Stomach smooth muscle (tissue), 2 donors: Measurements from ENCODE around the gene PWP2.
"Not testable (repeated sequence)": the region's sequence is repeated elsewhere in the genome, so short reads cannot be mapped to it uniquely, and the experiment has no call there.

ENCODE experiments used
- H3K27ac ChIP-seq: one replicate; pipeline ENCODE4 v1.7.0; 2013; ENCODE audit warnings: mild to moderate bottlenecking, low read length, inconsistent platforms
- H3K27me3 ChIP-seq, 2 donors: one replicate each; pipeline ENCODE4 v1.7.0; 2013; ENCODE audit warnings: low read length in 2 of 2; ENCODE audit not compliant: insufficient read depth in 2 of 2, control insufficient read depth in 1 of 2
- H3K36me3 ChIP-seq, 2 donors: one replicate each; pipeline ENCODE4 v1.7.0; 2013; ENCODE audit warnings: low read length in 2 of 2; ENCODE audit not compliant: control insufficient read depth in 2 of 2, insufficient read depth in 2 of 2
- H3K4me1 ChIP-seq: one replicate; pipeline ENCODE4 v1.7.0; 2013; ENCODE audit warnings: low read length; ENCODE audit not compliant: control insufficient read depth, insufficient read depth
- H3K4me3 ChIP-seq, 2 donors: one replicate each; pipeline ENCODE4 v1.7.0; 2013; ENCODE audit warnings: low read length in 2 of 2
- H3K9ac ChIP-seq, 2 donors: one replicate each; pipeline ENCODE4 v1.7.0; 2013; ENCODE audit warnings: low read length in 2 of 2, mild to moderate bottlenecking in 1 of 2
- H3K9me3 ChIP-seq, 2 donors: one replicate each; pipeline ENCODE4 v1.7.0; 2013; ENCODE audit warnings: low read length in 2 of 2; ENCODE audit not compliant: control insufficient read depth in 2 of 2
- donor health status: healthy.
- donor health status: Pancreatic carcinoma.

PWP2 gene

GRCh38 chr21:44154816-44155230 lies 47.6 kb downstream of the PWP2 start:
- H3K4me1 ChIP-seq, H3K27ac ChIP-seq, H3K9me3 ChIP-seq, H3K4me3 ChIP-seq, H3K9ac ChIP-seq, H3K27me3 ChIP-seq, H3K36me3 ChIP-seq: not testable (repeated sequence)

- H3K27me3 ChIP-seq, H3K4me1 ChIP-seq, H3K9ac ChIP-seq, H3K9me3 ChIP-seq, H3K27ac ChIP-seq, H3K4me3 ChIP-seq, H3K36me3 ChIP-seq: not testable (repeated sequence)
Measured at GRCh38 chr21:44155231-44155993, 48.2 kb downstream of the PWP2 start.

GRCh38 chr21:44155994-44156380 lies 48.8 kb downstream of the PWP2 start:
- not testable (repeated sequence) for H3K9me3 ChIP-seq, H3K4me3 ChIP-seq, H3K27me3 ChIP-seq, H3K4me1 ChIP-seq, H3K36me3 ChIP-seq, H3K27ac ChIP-seq, H3K9ac ChIP-seq

GRCh38 chr21:44157439-44158081 lies 50.4 kb downstream of the PWP2 start:
- not testable (repeated sequence) for H3K9me3 ChIP-seq, H3K36me3 ChIP-seq, H3K9ac ChIP-seq, H3K4me1 ChIP-seq, H3K4me3 ChIP-seq, H3K27me3 ChIP-seq, H3K27ac ChIP-seq

- H3K9ac ChIP-seq, H3K9me3 ChIP-seq, H3K27me3 ChIP-seq, H3K36me3 ChIP-seq, H3K27ac ChIP-seq, H3K4me1 ChIP-seq, H3K4me3 ChIP-seq: not testable (repeated sequence)
Measured at GRCh38 chr21:44158082-44158468, 50.9 kb downstream of the PWP2 start.

GRCh38 chr21:44159349-44160297 lies 52.4 kb downstream of the PWP2 start:
- H3K9ac ChIP-seq, H3K4me1 ChIP-seq, H3K4me3 ChIP-seq, H3K36me3 ChIP-seq, H3K27ac ChIP-seq, H3K27me3 ChIP-seq, H3K9me3 ChIP-seq: not testable (repeated sequence)

DNA sequence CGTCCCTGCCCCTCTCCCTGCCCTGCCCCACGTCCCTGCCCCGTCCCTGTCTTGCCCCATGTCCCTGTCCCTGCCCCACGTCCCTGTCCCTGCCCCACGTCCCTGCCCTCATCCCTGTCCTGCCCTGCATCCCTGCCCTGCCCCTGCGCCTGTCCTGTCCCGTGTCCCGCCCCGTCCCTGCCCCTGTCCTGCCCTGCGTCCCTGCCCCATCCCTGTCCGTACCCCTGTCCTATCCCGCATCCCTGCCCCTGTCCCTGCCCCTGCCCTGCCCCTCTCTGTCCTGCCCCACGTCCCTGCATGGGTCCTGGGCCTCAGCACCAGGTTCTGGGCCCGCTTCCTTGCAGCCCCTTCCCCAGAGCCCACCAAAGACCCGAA lies 53.1 kb downstream of the PWP2 start:
- H3K4me1 ChIP-seq, H3K27me3 ChIP-seq, H3K36me3 ChIP-seq, H3K9me3 ChIP-seq, H3K9ac ChIP-seq, H3K4me3 ChIP-seq, H3K27ac ChIP-seq: not testable (repeated sequence)

GRCh38 chr21:44160821-44161220 lies 53.6 kb downstream of the PWP2 start:
- not testable (repeated sequence) for H3K9ac ChIP-seq, H3K27ac ChIP-seq, H3K4me1 ChIP-seq, H3K4me3 ChIP-seq, H3K27me3 ChIP-seq, H3K36me3 ChIP-seq, H3K9me3 ChIP-seq

DNA sequence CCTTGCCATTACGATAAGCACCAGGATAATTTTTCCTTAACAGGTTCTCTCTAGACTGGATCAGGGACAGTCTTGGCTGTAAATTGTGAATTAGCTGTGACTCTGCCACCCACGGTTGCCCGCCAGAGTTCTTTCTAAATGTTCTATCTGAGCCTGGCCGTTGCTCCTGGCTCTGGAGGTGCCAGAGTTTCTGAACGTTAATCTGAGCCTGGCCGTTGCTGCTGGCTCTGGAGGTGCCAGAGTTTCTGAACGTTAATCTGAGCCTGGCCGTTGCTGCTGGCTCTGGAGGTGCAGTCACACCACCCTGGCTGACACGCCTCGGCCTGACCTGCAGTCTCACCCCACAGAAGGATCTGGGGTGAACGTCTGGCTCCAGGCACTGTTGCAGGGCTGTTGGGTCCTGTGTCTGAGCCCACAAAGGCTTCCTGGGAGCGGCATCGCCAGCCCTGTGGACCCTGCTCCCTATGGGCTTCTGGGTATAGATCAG lies 56.0 kb downstream of the PWP2 start:
- not testable (repeated sequence) for H3K9ac ChIP-seq, H3K4me3 ChIP-seq, H3K4me1 ChIP-seq, H3K27ac ChIP-seq, H3K27me3 ChIP-seq, H3K36me3 ChIP-seq, H3K9me3 ChIP-seq

DNA sequence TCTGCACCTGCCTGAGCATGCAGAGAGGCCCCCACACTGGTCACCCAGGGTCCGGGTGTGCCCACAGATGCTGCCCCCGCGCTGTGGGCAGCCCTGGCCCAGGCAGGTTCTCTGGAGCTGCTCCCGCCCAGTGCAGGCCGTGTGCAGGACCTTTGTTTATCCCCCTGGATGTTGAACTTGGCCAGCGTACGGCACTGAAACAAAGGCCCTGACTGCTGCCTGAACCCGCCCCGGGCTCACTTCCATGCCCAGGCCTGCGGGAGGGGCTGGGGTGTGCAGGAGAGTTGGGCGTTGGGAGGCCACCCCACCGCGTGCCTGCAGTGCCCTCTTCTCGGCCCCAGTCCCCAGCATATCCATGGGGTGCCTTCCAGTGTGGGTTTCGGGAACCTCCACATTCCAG lies 58.7 kb downstream of the PWP2 start:
- H3K27me3 ChIP-seq, H3K4me1 ChIP-seq, H3K9ac ChIP-seq, H3K9me3 ChIP-seq, H3K27ac ChIP-seq, H3K4me3 ChIP-seq, H3K36me3 ChIP-seq: not testable (repeated sequence)

DNA sequence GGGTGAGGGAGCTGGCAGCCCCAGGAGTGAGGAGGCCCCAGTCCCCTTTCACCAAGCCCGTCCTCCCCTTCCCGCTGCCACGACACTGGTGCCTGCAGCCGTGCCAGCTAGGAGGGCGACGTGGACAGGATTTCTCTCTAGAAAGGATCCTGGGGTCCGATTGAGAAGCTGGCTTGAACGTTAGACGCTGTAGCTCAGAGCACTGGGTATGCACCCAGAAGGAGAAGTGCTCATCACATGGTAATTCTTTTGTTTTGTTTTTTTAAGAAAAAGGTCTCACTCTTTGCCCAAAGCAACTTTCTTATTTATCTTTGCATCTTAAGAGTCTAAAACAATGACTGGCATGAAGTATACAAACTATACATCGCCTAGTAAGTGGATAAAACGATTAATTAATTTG lies 60.3 kb downstream of the PWP2 start:
- H3K4me1 ChIP-seq, H3K36me3 ChIP-seq, H3K9ac ChIP-seq, H3K9me3 ChIP-seq, H3K27me3 ChIP-seq, H3K27ac ChIP-seq, H3K4me3 ChIP-seq: not testable (repeated sequence)
